HepG2 (cell line): ENCODE data around the gene NOXA1. TPM values are rescaled to one million over a fixed set of nuclear protein-coding genes. Genes with fewer than 3 reads are reported as not detected.

Experiments
- CHCHD3 ChIP-seq: sonication (generic); formaldehyde crosslinking; IDR thresholded peaks from 2 replicates; pipeline ENCODE4 v1.8.0; 2022; ENCODE audit warnings: mild to moderate bottlenecking, missing genetic modification reagents, moderate library complexity
- CSRNP2 ChIP-seq: sonication (generic); formaldehyde crosslinking; conservative IDR thresholded peaks from 2 replicates; pipeline ENCODE4 v1.8.0; 2022; ENCODE audit warnings: low read depth, missing genetic modification reagents
- DMTF1 ChIP-seq: sonication (generic); formaldehyde crosslinking; IDR thresholded peaks from 2 replicates; pipeline ENCODE4 v1.4.0; 2020; ENCODE audit warnings: mild to moderate bottlenecking, missing genetic modification reagents
- GTF3A ChIP-seq: sonication (generic); formaldehyde crosslinking; conservative IDR thresholded peaks from 2 replicates; pipeline ENCODE4 v1.4.0; 2020; ENCODE audit warnings: mild to moderate bottlenecking, missing genetic modification reagents
- HDAC1 ChIP-seq: sonication (generic); formaldehyde crosslinking; IDR thresholded peaks from 2 replicates; pipeline ENCODE4 v1.5.1; 2020; ENCODE audit warnings: mild to moderate bottlenecking, missing genetic modification reagents
- KAT8 ChIP-seq: IDR thresholded peaks from 2 replicates; pipeline ENCODE4 v1.6.1; 2016; ENCODE audit warnings: missing genetic modification reagents, missing compliant biosample characterization
- MAZ ChIP-seq, 2 experiments: sonication (generic) in 1 of 2; formaldehyde crosslinking in 1 of 2; IDR thresholded peaks; 2 replicates each; pipeline versions ENCODE4 v1.5.0 to v1.6.1; 2012 to 2020; ENCODE audit warnings: low read depth in 2 of 2, mild to moderate bottlenecking in 2 of 2, borderline replicate concordance in 1 of 2, improper control_type of control experiment in 1 of 2, low read length in 1 of 2, missing genetic modification reagents in 1 of 2, moderate library complexity in 1 of 2
- MBNL3 ChIP-seq: fragments of 250-450 bp; sonication (Bioruptor Pico); conservative IDR thresholded peaks from 2 replicates; pipeline ENCODE4 v1.8.0; 2022; ENCODE audit warnings: mild to moderate bottlenecking, inconsistent platforms
- PAF1 ChIP-seq: IDR thresholded peaks from 2 replicates; pipeline ENCODE4 v1.6.1; 2016; ENCODE audit warnings: missing genetic modification reagents, missing compliant biosample characterization
- RNF219 ChIP-seq: sonication (generic); formaldehyde crosslinking; IDR thresholded peaks from 2 replicates; pipeline ENCODE4 v1.5.0; 2020; ENCODE audit warnings: mild to moderate bottlenecking, missing genetic modification reagents
- SNAPC5 ChIP-seq: sonication (generic); formaldehyde crosslinking; IDR thresholded peaks from 2 replicates; pipeline ENCODE4 v1.8.1; 2023; ENCODE audit warnings: mild to moderate bottlenecking, missing genetic modification reagents, borderline replicate concordance
- TRIM24 ChIP-seq: sonication (generic); formaldehyde crosslinking; IDR thresholded peaks from 2 replicates; pipeline ENCODE4 v1.8.0; 2022; ENCODE audit warnings: mild to moderate bottlenecking, missing genetic modification reagents
- ZNF556 ChIP-seq: sonication (generic); formaldehyde crosslinking; IDR thresholded peaks from 2 replicates; pipeline ENCODE4 v1.4.0; 2020; ENCODE audit warnings: mild to moderate bottlenecking, missing genetic modification reagents, borderline replicate concordance
- ZNF800 ChIP-seq: sonication (generic); formaldehyde crosslinking; IDR thresholded peaks from 2 replicates; pipeline ENCODE4 v1.4.0; 2020; ENCODE audit warnings: missing genetic modification reagents
- ZNF816 ChIP-seq: sonication (generic); formaldehyde crosslinking; IDR thresholded peaks from 2 replicates; pipeline ENCODE4 v1.8.0; 2022; ENCODE audit warnings: missing genetic modification reagents, mild to moderate bottlenecking, borderline replicate concordance
- polyA plus RNA-seq, 8 experiments: library from polyadenylated mRNA; depleted of rRNA in 3 of 8; stranded (reverse) in 7 of 8; unstranded in 1 of 8; fragments of >200 nt; fragmentation: Illumina TruSeq in 4 of 8; extraction: Trizol in 4 of 8; gene quantifications; 2 replicates each; pipeline versions ENCODE4 v1.2.1 to v1.2.3, GENCODE V29; 2011 to 2016; ENCODE audit warnings: low read depth in 4 of 8, missing spikeins in 1 of 8, mixed read lengths in 1 of 8; ENCODE audit not compliant: insufficient read depth in 1 of 8
- total RNA-seq, 5 experiments: library from RNA; depleted of rRNA; stranded (reverse); fragments of >200 nt; fragmentation: Illumina TruSeq; extraction: Trizol; gene quantifications; 2 replicates each; pipeline ENCODE4 v1.2.3, GENCODE V29; 2016; ENCODE audit warnings: low read depth in 1 of 5
- TF ChIP-seq, protein P1 (sequence below): IDR thresholded peaks from 2 replicates; pipeline ENCODE4 v1.6.1; 2016; ENCODE audit warnings: missing compliant biosample characterization, missing genetic modification reagents, borderline replicate concordance

Gene NOXA1
- total and polyA plus RNA-seq, 2 of the 13 experiments (the other 11 are each of a cell fraction or from before 2014, with no cell fraction given): 0.78 to 1.2 TPM

GRCh38 chr9:137422604-137423513 is at the start of gene NOXA1, which contains the start of gene EXD3 (continued):
- TF ChIP-seq ZNF800 (CRISPR knock-in tag) (no peak; the same call in 1 of the 2 replicates), ZNF816 (peak; percentile 82), KAT8 (peak; percentile 93), TRIM24 (no peak), DMTF1 (CRISPR knock-in tag) (no peak), MAZ (IDR thresholded peaks at IDR 0.05; ENCODE audit: borderline replicate concordance, low read depth, low read length) (peak; percentile 98), MAZ (CRISPR knock-in tag; IDR thresholded peaks at IDR 0.05; ENCODE audit: low read depth) (peak; percentile 98), HDAC1 (CRISPR knock-in tag) (peak; percentile 85), CSRNP2 (CRISPR knock-in tag) (peak; percentile 51; the same call in 1 of the 2 replicates), SNAPC5 (CRISPR knock-in tag) (no peak), RNF219 (CRISPR knock-in tag) (no peak), MBNL3 (CRISPR knock-in tag) (no peak; the same call in 1 of the 2 replicates), GTF3A (CRISPR knock-in tag) (no peak), CHCHD3 (no peak), PAF1 (CRISPR knock-in tag) (no peak), ZNF556 (CRISPR knock-in tag) (0 out of 2 replicates have a peak, but pooled peaks have one; percentile 36)
- TF ChIP-seq, protein P1, sequence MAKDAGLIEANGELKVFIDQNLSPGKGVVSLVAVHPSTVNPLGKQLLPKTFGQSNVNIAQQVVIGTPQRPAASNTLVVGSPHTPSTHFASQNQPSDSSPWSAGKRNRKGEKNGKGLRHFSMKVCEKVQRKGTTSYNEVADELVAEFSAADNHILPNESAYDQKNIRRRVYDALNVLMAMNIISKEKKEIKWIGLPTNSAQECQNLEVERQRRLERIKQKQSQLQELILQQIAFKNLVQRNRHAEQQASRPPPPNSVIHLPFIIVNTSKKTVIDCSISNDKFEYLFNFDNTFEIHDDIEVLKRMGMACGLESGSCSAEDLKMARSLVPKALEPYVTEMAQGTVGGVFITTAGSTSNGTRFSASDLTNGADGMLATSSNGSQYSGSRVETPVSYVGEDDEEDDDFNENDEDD (CRISPR knock-in tag): peak; percentile 60
